Neural progenitor cell (in vitro differentiated cells): ENCODE results near the gene CEP57L1.

Experiments used
- CTCF ChIP-seq: fragments of 200-600 bp; sonication (generic); IDR thresholded peaks from 2 replicates; pipeline ENCODE4 v1.5.1; 2017; ENCODE audit warnings: antibody characterized with exemption, mild to moderate bottlenecking
- EZH2phosphoT487 ChIP-seq: fragments of 200-600 bp; sonication (generic); IDR thresholded peaks from 2 replicates; pipeline ENCODE4 v1.6.1; 2017; ENCODE audit warnings: antibody characterized with exemption

GRCh38 chr6:109092074-109092473 lies 3.2 kb upstream of the CEP57L1 start:
- no peak for TF ChIP-seq CTCF
- no peak for TF ChIP-seq EZH2phosphoT487
